ENCODE measurements around the gene KLHL41. TPM values are rescaled to one million over a fixed set of nuclear protein-coding genes. Genes with fewer than 3 reads are reported as not detected.

KLHL41 gene
- total RNA-seq, 1 donor from 2014 or later, result not detected

- no peak for DNase-seq
- Mint-ChIP-seq H3K27me3 (ENCODE audit: unreplicated experiment) (peaks cover 4% of the 10 kb centered on the region), H3K36me3 (ENCODE audit: unreplicated experiment) (no peaks in the 10 kb centered on the region), H3K4me3 (ENCODE audit: unreplicated experiment) (peak overlapping the region; percentile 92), H3K27ac (ENCODE audit: unreplicated experiment) (no peak overlapping the region), H3K4me1 (ENCODE audit: low read depth, unreplicated experiment) (no peaks in the 10 kb centered on the region), H3K9me3 (ENCODE audit: unreplicated experiment) (no peaks in the 10 kb centered on the region)
- TF ChIP-seq CTCF (IDR thresholded peaks at IDR 0.05; ENCODE audit: partially characterized antibody, unreplicated experiment), result no peak
Measured at GRCh38 chr2:169478745-169479256, 30.7 kb upstream of the KLHL41 start.

- Mint-ChIP-seq H3K4me1 (ENCODE audit: low read depth, unreplicated experiment) (no peaks in the 10 kb centered on the region), H3K4me3 (ENCODE audit: unreplicated experiment) (peak within 1 kb of the TSS; percentile 92), H3K27ac (ENCODE audit: unreplicated experiment) (no peak within 1 kb of the TSS), H3K27me3 (ENCODE audit: unreplicated experiment) (peaks cover 4% of the 10 kb centered on the region), H3K36me3 (ENCODE audit: unreplicated experiment) (no peaks in the 10 kb centered on the region), H3K9me3 (ENCODE audit: unreplicated experiment) (no peaks in the 10 kb centered on the region)
- no peak for TF ChIP-seq CTCF (IDR thresholded peaks at IDR 0.05; ENCODE audit: partially characterized antibody, unreplicated experiment)
- DNase-seq, result peak; percentile 83
Measured at GRCh38 chr2:169479257-169480078, 30.0 kb upstream of the KLHL41 start, which contains the start of gene BBS5. TSS of gene BBS5 (plus strand) at chr2:169479494. CDS start at chr2:169479554, 60 bp downstream.

GRCh38 chr2:169480079-169480465 lies 29.4 kb upstream of the KLHL41 start:
- H3K4me1 Mint-ChIP-seq (ENCODE audit: low read depth, unreplicated experiment), result no peaks in the 10 kb centered on the region
- no peak for DNase-seq
- H3K27ac Mint-ChIP-seq (ENCODE audit: unreplicated experiment), result no peak overlapping the region
- H3K9me3 Mint-ChIP-seq (ENCODE audit: unreplicated experiment), result no peaks in the 10 kb centered on the region
- peaks cover 4% of the 10 kb centered on the region for H3K27me3 Mint-ChIP-seq (ENCODE audit: unreplicated experiment)
- H3K36me3 Mint-ChIP-seq (ENCODE audit: unreplicated experiment), result no peaks in the 10 kb centered on the region
- no peak for TF ChIP-seq CTCF (IDR thresholded peaks at IDR 0.05; ENCODE audit: partially characterized antibody, unreplicated experiment)
- peak overlapping the region; percentile 92 for H3K4me3 Mint-ChIP-seq (ENCODE audit: unreplicated experiment)

- Mint-ChIP-seq H3K27me3 (ENCODE audit: unreplicated experiment) (peaks cover 3% of the 10 kb centered on the region), H3K27ac (ENCODE audit: unreplicated experiment) (no peak overlapping the region), H3K9me3 (ENCODE audit: unreplicated experiment) (no peaks in the 10 kb centered on the region), H3K4me1 (ENCODE audit: low read depth, unreplicated experiment) (no peaks in the 10 kb centered on the region), H3K4me3 (ENCODE audit: unreplicated experiment) (no peak overlapping the region), H3K36me3 (ENCODE audit: unreplicated experiment) (no peaks in the 10 kb centered on the region)
- no peak for DNase-seq
- no peak for TF ChIP-seq CTCF (IDR thresholded peaks at IDR 0.05; ENCODE audit: partially characterized antibody, unreplicated experiment)
Measured at GRCh38 chr2:169485650-169486138, 23.8 kb upstream of the KLHL41 start.

GRCh38 chr2:169486487-169486886 lies 23.0 kb upstream of the KLHL41 start:
- no peak for TF ChIP-seq CTCF (IDR thresholded peaks at IDR 0.05; ENCODE audit: partially characterized antibody, unreplicated experiment)
- no peak overlapping the region for H3K27ac Mint-ChIP-seq (ENCODE audit: unreplicated experiment)
- DNase-seq, result no peak

More at GRCh38 chr2:169486487-169486886, 23.0 kb upstream of the KLHL41 start:
- no peak overlapping the region for H3K4me3 Mint-ChIP-seq (ENCODE audit: unreplicated experiment)
- no peaks in the 10 kb centered on the region for H3K36me3 Mint-ChIP-seq (ENCODE audit: unreplicated experiment)
- no peaks in the 10 kb centered on the region for H3K4me1 Mint-ChIP-seq (ENCODE audit: low read depth, unreplicated experiment)
- H3K9me3 Mint-ChIP-seq (ENCODE audit: unreplicated experiment), result no peaks in the 10 kb centered on the region
- peaks cover 2% of the 10 kb centered on the region for H3K27me3 Mint-ChIP-seq (ENCODE audit: unreplicated experiment)
